Fibroblast of skin of right biceps (primary cell): ENCODE data around the gene LY6G6C.

Experiments
- DNase-seq: peaks from one replicate; pipeline ENCODE4 v3.0.0-alpha.2; 2013

LY6G6C gene

GRCh38 chr6:31721351-31722020, at the start of gene LY6G6C:
Gene LY6G6C, minus strand, starts transcription at chr6:31721746. Its CDS starts 67 bp downstream, at chr6:31721679.
- no peak for DNase-seq

GRCh38 chr6:31770860-31771259, 49.3 kb upstream of the LY6G6C start:
- no peak for DNase-seq

- peak; percentile 46 for DNase-seq
Observed at GRCh38 chr6:31769684-31770371, 48.3 kb upstream of the LY6G6C start.

- no peak for DNase-seq
Observed at GRCh38 chr6:31768363-31769257, 47.1 kb upstream of the LY6G6C start.

- no peak for DNase-seq
Observed at GRCh38 chr6:31767096-31767645, 45.6 kb upstream of the LY6G6C start.

GRCh38 chr6:31765910-31766794, 44.6 kb upstream of the LY6G6C start:
- DNase-seq: peak; percentile 16

GRCh38 chr6:31765559-31765909, 44.0 kb upstream of the LY6G6C start:
- no peak for DNase-seq

- no peak for DNase-seq
Observed at GRCh38 chr6:31764198-31764597, 42.7 kb upstream of the LY6G6C start.

GRCh38 chr6:31763619-31763940, 42.0 kb upstream of the LY6G6C start:
- DNase-seq: peak; percentile 74

- DNase-seq: no peak
Observed at GRCh38 chr6:31762878-31763618, 41.5 kb upstream of the LY6G6C start.

- no peak for DNase-seq
Observed at GRCh38 chr6:31762356-31762755, 40.8 kb upstream of the LY6G6C start, which contains the start of gene SAPCD1. Gene SAPCD1, plus strand, starts transcription at chr6:31762656. Its CDS starts 399 bp downstream, at chr6:31763055.

- DNase-seq: no peak
Observed at GRCh38 chr6:31761343-31761742, 39.8 kb upstream of the LY6G6C start.

- DNase-seq: no peak
Observed at GRCh38 chr6:31760790-31761189, 39.2 kb upstream of the LY6G6C start.

GRCh38 chr6:31758281-31758680, 36.7 kb upstream of the LY6G6C start:
- no peak for DNase-seq

GRCh38 chr6:31752739-31753319, 31.3 kb upstream of the LY6G6C start:
- peak; percentile 84 for DNase-seq

- DNase-seq: no peak
Observed at GRCh38 chr6:31750411-31751022, 29.0 kb upstream of the LY6G6C start.

- DNase-seq: no peak
Observed at GRCh38 chr6:31749301-31750036, 27.9 kb upstream of the LY6G6C start.

GRCh38 chr6:31744422-31744821, 22.9 kb upstream of the LY6G6C start:
- no peak for DNase-seq

- DNase-seq: no peak
Observed at GRCh38 chr6:31742894-31743293, 21.3 kb upstream of the LY6G6C start.

- no peak for DNase-seq
Observed at GRCh38 chr6:31741815-31742214, 20.3 kb upstream of the LY6G6C start.
